Cerebellar cortex (tissue), 1 donor: ENCODE data around the gene B4GALT3.
"Not testable (repeated sequence)": the region's sequence is repeated elsewhere in the genome, so short reads cannot be mapped to it uniquely, and the experiment has no call there.

ENCODE experiments used
- DNase-seq: peaks from one replicate; pipeline ENCODE4 v3.0.0-alpha.2; 2015; ENCODE audit warnings: low spot score

Gene B4GALT3

DNA sequence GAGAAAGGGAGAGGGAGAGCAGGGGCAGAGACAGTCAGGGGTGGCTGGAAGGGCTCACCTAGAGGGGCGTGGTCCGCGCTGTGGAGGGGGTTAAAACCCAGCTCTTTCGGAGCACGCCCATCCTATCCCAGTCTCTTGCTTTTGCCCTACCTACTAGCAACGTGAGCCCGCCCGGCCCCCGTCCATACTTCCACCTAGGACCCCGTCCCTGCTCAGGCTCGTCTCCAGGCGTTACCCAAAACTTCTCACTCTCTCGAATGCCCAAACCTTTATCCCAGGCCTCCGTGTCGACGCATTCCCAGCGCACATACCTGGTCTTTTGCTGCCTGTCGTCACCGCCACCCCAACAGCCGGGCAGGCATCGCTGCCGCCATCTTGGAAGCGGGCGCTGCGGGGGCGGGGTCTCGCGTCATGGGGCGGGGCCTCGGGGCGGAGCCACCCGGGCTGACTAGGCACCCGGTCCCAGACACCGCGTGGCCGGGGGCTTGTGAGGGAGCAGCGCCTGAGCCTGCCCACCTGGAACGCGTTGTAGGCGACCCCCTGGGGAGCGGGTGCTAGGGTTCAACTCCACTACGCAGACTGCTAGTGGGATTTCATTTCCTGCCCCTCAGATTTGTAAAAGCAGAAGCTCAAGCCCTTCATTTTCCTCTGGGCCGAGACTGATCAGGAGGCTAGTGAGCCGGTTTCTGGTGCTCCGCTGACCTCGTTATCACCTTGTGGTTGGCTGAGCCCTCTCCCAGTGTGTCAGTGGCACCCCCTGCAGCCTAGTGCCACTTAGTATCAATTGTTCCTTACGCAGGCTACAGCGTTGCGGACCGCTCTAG is at the start of gene B4GALT3:
Gene B4GALT3 (minus strand): TSS at position 396 of the 824 bp plus-strand sequence. CDS start 1,447 bp downstream, outside the sequence.
- DNase-seq, result peak; percentile 84

DNA sequence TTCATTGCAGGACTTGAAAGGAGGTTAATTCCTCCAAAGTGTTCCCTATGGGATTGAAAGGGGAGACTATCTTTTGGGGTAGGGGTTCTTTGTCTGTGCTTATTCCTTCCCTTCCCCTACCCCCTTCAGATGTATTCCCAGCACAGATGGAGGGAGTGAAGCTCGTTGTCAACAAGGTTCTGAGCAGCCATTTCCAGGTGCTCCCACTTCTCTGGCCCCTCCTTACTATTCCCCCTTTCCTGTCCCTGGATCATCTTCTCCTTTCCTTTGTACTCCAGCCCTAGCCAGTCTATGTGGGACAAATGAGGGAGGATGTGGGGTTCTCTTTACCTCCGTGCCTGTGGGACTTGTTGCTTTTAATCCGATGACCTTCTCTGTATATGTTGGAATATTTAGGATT is 49.5 kb upstream of the B4GALT3 start:
- DNase-seq, result peak; percentile 31

- DNase-seq, result peak; percentile 38
These were observed 49.0 kb upstream of the B4GALT3 start for GRCh38 chr1:161226320-161226711.

DNA sequence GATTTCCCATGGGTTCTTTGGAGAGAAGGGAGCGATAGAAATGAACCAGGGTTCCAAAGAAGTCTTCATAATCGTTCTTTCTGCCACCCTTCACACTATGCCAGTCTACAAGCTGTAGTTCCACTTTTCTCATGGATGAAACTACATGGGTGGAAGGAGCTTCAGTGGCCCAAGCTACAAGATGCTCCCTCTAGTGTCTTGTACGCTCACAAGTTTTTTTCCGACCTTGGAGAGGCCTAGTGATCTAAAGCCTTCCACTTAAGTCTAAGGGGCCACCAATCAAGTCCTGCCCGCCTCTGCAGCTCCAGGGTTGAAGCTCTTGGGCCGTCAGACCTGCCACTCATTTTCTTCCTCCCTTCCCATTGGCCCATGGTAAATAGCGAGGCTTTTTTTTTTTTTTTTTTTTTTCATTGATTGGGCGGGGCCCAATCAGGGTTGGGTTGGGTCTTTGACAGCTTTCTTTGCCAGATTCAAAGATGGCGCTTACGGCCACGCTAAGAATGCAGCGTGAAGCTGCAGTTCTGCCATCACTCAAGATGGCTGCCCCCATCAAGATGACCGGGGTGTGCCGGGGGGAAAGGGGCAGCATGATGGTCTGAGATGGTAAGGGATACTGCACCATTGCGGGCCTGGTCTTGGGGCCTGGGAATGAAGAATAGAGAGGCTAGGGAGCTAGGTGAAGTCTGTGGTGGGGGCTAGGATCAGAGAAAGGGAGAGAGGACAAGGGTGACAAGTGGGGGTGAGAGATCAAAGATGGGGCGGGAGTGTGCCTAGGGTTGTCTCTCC is 48.4 kb upstream of the B4GALT3 start, which contains the start of gene TOMM40L:
Gene TOMM40L (plus strand): TSS at position 527 of the 786 bp plus-strand sequence. CDS start 430 bp downstream, outside the sequence.
- DNase-seq, result peak; percentile 100

DNA sequence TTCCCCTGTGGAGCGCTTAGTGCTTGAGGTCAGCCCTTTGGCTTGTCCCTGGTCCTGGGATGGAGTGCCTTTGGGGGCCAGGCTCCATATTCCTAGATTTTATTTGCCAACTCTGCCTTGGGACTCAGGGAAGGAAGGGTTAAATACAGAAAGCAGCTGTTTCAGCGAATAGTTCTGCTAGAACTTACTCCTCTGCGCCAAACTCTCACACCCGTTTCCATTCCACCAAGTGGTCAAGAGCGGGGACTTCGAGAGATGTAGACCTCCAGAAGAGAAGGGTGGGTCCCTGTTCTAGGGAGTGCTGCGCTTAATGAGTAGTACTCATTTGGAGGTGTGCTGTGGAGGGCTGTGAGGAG is 47.8 kb upstream of the B4GALT3 start:
- no peak for DNase-seq

DNA sequence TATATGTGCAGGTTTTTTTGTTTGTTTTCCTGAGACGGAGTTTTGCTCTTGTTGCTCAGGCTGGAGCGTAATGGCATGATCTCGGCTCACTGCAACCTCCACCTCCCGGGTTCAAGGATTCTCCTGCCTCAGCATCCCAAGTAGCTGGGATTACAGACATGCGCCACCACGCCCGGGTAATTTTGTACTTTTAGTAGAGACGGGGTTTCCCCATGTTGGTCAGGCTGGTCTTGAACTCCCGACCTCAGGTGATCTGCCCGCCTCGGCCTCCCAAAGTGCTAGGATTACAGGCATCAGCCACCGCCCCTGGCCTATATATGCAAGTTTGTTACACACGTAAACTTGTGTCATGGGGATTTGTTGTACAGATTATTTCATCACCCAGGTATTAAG is 47.4 kb upstream of the B4GALT3 start:
- DNase-seq, result not testable (repeated sequence)

- DNase-seq, result no peak
These were observed 46.7 kb upstream of the B4GALT3 start for GRCh38 chr1:161223805-161224694.

GRCh38 chr1:161222175-161223019 is 45.1 kb upstream of the B4GALT3 start:
- no peak for DNase-seq

- DNase-seq, result no peak
These were observed 42.7 kb upstream of the B4GALT3 start for GRCh38 chr1:161220002-161220401.

DNA sequence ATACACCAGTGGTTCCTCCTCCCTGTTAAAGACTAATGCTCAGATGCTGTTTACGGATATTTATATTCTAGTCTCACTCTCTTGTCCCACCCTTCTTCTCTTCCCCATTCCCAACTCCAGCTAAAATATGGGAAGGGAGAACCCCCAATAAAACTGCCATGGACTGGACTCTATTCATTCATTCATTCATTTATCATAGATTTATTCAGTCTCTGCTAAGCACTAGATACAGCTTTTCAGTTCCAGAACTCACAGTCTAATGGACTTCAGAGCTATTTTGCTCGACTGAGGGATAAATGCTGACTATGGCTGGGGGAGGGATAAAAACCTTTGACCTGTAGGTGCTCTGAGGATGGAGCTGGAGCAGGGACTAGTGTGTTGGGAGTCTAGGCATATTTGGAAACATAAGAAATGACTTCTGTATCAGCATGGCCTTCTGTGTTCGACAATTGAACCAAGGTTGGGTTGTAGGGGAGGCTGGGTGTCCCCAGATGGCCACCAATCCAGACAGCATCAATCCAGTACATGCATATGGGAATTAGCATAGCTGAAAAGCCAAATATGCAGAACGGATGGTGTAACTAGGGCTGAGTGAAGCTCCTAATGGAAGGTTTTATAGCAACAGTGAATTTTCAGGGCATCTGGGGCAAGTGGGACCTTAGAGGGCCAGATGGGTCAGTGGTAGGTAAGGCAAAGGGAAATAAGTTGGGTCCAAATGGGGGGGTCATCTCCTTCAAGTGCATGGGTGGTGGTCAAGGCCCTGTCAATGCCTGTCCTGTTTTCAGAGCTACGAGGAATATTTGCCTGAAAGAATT is 42.0 kb upstream of the B4GALT3 start:
- DNase-seq, result no peak

GRCh38 chr1:161218301-161219077 is 41.2 kb upstream of the B4GALT3 start:
- DNase-seq, result no peak

- DNase-seq, result no peak
These were observed 40.5 kb upstream of the B4GALT3 start for GRCh38 chr1:161217831-161218230.

DNA sequence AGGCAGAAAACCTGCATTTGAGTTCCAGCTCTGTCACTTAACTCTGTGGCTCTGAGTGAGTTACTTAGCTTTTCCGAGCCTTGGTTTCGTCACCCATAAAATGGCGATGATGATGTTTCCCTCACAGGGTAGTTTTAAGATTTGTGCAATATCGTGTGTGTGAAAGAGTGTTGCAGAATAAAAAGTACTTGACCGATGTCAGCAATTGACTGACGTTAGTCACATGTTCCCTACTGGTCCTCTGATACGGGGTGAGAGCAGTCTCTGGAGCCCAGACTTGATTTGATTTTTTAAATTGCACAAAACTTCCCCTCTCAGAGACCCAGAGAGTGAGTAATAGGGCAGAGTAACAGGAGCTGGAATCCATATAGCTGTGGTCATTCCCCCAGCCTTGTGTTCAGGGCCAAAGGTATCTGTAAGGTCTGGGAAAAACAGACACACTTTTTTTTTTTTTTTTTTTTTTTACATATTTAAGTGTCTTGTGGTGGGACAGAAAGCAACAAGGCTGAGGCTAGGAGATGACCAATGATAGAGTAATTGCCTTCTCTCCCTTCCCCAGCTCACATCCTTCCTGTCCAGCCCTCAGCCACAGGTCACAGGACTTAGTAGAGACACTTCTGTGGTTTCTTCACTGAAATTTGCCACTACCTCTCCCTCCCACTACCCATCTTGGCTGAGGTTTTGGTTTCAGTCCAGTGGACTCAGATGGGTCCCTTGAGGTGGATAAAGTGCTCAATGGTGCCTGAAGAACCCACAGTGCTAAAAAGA is 39.8 kb upstream of the B4GALT3 start:
- no peak for DNase-seq

- DNase-seq, result no peak
These were observed 37.8 kb upstream of the B4GALT3 start, which contains the start of gene FCER1G for GRCh38 chr1:161215076-161215475. TSS of gene FCER1G (plus strand) at chr1:161215295. CDS start at chr1:161215322, 27 bp downstream.

DNA sequence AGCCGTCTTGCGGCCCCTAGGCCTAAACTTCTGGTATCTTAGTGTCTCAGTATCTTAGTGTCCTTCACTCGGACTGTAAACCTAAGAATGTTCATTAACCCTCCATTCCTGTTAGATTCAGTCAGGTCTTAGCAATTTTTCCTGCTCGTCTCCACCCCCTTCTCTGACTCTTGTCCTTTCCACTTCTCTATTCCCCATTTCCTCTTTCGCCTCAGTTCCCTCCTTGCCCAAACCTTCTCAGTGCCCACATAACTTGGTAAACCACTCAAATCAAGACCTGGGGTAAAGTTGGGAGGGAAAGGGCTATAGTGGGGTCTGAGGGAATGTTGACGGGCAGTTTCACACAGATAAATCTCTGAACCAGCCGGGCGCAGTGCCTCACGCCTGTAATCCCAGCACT is 37.1 kb upstream of the B4GALT3 start:
- DNase-seq, result no peak

DNA sequence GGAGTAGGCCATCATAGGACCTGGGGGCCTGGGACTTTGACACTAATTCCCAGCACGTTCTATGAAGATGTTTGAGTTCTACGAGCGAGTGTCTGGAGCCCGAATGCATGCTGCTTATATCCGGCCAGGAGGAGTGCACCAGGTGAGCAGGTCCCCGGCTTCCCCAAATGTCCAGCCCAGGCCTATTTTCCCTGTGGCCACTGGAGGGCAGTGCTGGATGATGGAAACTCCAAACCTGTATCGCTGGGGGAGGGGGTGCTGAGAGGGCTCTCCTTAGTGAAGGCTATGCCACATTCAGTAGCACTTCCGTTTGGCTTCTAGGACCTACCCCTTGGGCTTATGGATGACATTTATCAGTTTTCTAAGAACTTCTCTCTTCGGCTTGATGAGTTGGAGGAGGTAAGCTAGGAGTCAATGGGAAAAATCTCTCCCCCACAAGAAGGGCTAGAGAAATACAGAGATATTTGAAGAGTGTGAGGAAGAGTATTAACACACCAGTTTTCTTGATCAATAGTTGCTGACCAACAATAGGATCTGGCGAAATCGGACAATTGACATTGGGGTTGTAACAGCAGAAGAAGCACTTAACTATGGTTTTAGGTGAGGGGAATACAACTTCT is 32.6 kb upstream of the B4GALT3 start:
- DNase-seq, result peak; percentile 82

- DNase-seq, result no peak
These were observed 29.9 kb upstream of the B4GALT3 start for GRCh38 chr1:161207173-161207572.
